CD4-positive, alpha-beta T cell treated with Interleukin-17A for 1 hour (primary cell): ENCODE data around the gene OR5V1.
"Not testable (repeated sequence)": the region's sequence is repeated elsewhere in the genome, so short reads cannot be mapped to it uniquely, and the experiment has no call there.

Source experiments
- DNase-seq: peaks from one replicate; pipeline ENCODE4 v3.0.0-alpha.2; 2020

The OR5V1 gene

DNA sequence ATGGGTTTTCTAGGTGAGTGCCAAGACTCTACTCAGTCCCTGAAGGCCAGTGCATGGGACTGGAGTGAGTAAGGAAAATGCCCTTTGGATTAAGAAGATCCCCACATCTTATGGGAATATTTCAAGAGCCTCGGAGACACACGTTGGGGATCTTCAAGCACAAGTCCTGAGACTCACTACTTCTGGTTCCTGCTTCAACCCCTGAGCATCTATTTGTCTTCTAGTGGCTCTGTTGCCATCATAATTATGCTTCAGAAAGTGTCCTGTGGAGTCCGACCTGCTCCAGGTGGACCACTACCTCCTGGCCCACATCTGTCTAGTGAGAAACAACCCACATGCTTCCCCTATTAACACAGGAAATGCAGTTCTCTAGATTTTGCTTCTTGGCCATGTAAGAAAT is at the start of gene OR5V1:
Gene OR5V1, minus strand, starts transcription at position 101 of the 400 bp plus-strand sequence. CDS start 12,670 bp downstream, outside the sequence.
- DNase-seq, result no peak

GRCh38 chr6:29414588-29414987 is 45.9 kb upstream of the OR5V1 start, which contains the start of gene OR12D1:
Gene OR12D1 (plus strand): TSS chr6:29414928.
- DNase-seq, result no peak

GRCh38 chr6:29403801-29404200 is 35.1 kb upstream of the OR5V1 start:
- no peak for DNase-seq

DNA sequence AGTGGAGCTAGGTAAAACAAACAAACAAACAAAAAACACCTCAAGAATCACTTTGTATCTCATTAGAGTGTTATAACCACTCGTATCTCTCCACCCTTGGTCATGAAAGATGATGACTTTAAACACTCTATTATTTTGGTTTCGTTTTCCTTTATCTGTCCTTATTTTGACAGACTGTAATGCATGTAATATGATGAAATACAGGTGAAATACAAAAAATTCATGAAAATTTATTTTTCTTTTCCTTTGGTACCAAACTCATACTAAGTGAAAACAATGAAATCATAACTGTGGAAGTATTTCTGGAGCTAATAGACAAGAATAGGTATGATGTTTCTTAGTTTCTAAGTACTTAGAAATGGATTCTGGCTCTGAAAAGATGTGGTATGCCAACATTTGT is 30.9 kb upstream of the OR5V1 start:
- DNase-seq, result no peak

- DNase-seq, result no peak
Measured at GRCh38 chr6:29395331-29395730, 26.7 kb upstream of the OR5V1 start, which contains the start of gene OR12D2. Gene OR12D2 (plus strand): TSS chr6:29395631. CDS start chr6:29396700, 1,069 bp downstream.

DNA sequence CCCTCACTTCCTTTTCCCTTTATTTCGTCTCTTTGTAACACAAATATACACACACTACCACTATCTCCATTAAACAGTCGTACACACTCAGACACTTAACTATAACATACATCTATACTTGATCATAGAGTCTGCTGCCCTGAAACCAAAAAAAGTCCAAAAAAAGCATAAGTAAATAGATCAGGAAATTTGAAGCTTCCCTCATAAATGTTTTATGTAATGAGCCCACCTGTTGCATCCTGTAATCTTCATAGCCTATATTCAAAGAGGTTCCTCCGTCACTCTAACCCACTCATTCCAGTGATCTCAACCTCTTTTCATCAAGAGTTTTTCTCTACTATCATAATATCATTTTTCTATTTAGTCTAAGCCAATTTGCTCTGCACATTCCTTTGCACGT is 19.9 kb upstream of the OR5V1 start:
- DNase-seq, result no peak

- no peak for DNase-seq
Measured at GRCh38 chr6:29376003-29376402, 7.3 kb upstream of the OR5V1 start.

DNA sequence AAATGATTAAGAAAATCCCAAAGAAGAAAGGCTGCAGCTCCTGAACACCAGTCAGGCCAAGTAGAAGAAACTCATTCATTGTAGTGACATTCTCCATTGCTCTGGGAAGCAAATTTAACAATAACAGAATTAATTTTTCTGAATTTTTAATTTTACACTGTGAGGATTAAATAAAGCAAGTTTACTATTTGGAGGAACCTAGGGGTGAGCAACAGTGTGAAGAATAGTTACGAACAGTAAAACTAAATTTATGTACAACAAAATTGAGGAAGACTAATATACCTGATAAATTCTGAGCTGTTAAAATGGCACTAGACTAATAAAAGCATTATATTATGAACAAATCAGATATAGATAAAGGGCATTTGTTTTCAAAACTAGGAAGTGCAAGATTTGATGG is 6.5 kb upstream of the OR5V1 start, which contains the start of gene OR12D3:
Gene OR12D3, minus strand, starts transcription at position 101 of the 400 bp plus-strand sequence. Its CDS starts 4 bp downstream, at position 97.
- no peak for DNase-seq

DNA sequence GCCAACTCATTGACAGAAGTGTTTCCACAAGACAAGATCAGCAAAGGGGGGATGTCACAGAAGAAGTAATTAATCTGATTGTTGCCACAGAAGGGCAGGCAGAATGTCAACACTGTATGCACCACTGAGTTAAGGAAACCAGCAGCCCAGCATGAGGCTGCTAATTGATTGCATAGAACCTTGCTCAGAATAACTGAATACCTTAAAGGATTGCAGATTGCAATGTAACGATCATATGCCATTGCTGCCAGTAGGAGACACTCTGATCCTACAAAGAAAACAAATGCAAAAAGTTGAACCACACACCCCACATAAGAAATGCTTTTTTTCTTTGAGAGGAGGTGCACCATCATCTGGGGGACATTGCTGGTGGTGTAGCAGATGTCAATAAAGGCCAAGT is 13.1 kb downstream of the OR5V1 start:
- DNase-seq, result no peak

GRCh38 chr6:29354980-29355379 is 13.7 kb downstream of the OR5V1 start:
- no peak for DNase-seq

DNA sequence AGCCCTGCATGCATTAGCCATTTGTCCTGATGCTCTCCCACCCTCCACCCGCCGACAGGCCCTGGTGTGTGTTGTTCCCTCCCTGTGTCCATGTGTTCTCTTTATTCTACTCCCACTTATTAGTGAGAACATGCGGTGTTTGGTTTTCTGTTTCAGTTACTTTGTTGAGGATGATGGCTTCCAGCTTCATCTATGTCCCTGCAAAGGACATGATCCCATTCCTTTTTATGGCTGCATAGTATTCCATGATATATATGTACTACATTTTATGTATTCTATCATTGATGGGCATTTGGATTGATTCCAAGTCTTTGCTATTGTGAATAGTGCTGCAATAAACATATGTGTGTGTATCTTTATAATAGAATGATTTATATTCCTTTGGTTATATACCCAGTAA is 19.3 kb downstream of the OR5V1 start:
- not testable (repeated sequence) for DNase-seq

- DNase-seq, result no peak
Measured at GRCh38 chr6:29345380-29345779, 23.3 kb downstream of the OR5V1 start.

DNA sequence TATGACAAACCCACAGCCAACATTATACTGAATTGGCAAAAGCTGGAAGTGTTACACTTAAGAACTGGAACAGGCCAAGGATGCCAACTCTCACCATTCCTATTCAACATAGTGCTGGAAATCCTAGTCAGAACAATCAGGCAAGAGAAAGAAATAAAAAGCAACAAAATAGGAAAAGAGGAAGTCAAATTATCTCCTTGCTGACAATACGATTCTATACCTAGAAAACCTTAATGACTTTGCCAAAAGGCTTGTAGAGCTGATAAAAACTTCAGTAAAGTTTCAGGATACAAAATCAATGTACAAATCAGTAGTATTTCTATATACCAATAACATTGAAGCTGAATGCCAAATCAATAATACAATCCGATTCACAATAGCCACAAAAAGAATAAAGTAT is 32.4 kb downstream of the OR5V1 start:
- DNase-seq, result no peak

GRCh38 chr6:29332676-29333075 is 36.0 kb downstream of the OR5V1 start:
- no peak for DNase-seq

- no peak for DNase-seq
Measured at GRCh38 chr6:29325777-29326176, 42.9 kb downstream of the OR5V1 start.

GRCh38 chr6:29323332-29323731 is 45.3 kb downstream of the OR5V1 start:
- not testable (repeated sequence) for DNase-seq

- no peak for DNase-seq
Measured at GRCh38 chr6:29319931-29320330, 48.7 kb downstream of the OR5V1 start.
